GM18868 (cell line): ENCODE measurements around the gene OR51B2.
"Not testable (repeated sequence)": the region's sequence is repeated elsewhere in the genome, so short reads cannot be mapped to it uniquely, and the experiment has no call there.

ENCODE experiments used
- ATAC-seq: cut with Tn5 transposase; IDR thresholded peaks from one replicate; pipeline ENCODE4 v1.9.1; 2021; ENCODE audit warnings: mild to moderate bottlenecking, moderate library complexity; ENCODE audit not compliant: unreplicated experiment

OR51B2 gene, protein sequence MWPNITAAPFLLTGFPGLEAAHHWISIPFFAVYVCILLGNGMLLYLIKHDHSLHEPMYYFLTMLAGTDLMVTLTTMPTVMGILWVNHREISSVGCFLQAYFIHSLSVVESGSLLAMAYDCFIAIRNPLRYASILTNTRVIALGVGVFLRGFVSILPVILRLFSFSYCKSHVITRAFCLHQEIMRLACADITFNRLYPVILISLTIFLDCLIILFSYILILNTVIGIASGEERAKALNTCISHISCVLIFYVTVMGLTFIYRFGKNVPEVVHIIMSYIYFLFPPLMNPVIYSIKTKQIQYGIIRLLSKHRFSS

DNA sequence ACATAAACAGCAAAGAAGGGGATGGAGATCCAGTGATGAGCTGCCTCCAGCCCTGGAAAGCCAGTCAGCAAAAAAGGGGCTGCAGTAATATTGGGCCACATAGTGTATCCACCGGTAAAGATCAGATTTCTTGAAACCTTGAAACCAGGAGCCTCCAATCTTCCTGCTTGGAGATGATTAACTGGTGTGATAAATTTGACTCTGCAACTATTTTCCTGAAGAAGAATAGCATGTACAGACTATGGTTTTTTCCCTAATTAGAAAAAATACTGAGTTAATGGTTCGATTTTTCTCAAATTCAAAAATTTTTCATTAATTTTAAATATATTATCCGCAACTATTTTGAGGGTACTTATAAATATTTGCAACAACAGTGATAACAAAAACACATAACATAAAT, at the start of gene OR51B2:
TSS of gene OR51B2 (minus strand) at position 101 of the 400 bp plus-strand sequence. CDS start at position 101, 0 bp downstream.
- ATAC-seq = no peak

DNA sequence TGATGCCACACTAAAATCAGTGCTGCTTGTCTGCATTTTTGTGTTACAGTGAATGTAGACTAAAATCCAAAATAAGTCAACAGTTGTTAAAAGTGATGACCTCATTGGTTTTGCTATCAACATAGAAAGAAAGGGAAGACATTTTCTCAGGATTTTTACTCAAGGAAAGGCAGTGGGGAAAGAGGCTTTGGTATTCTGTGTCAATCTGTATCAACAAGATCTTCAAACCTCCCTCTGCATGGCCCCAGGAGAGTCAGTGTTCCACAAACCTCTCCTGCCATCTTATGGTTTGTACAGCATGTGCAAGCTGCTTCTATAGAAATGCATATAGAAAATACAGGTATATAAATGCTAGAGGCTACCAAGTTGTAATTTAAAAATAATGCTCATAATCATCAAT, 45.7 kb upstream of the OR51B2 start:
- no peak for ATAC-seq

DNA sequence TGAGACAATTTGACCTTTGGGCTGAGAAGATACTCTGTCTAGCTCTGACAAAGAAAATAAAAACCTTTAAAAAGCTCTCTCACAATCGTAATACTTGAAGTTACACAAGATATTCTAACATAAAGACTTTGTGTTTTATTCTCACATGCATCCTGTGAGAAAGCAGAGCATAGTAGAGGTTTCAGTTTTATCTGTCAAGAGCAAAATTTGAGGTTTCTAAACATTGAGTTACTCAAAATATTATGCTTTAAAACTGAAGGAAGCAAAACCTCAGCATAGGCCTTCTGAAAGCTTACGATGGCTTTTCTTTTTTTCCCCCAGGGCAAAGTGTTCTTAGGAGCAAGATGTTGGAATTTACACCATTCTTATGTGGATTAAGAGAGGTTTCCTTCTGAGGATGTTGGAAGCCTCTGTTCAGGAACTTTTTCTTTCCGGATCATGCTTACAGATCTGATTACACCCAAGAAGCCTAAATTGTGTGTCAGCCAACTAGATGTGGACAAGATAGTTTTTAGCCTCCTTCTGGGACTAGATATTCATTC, 44.5 kb upstream of the OR51B2 start:
- ATAC-seq = no peak

DNA sequence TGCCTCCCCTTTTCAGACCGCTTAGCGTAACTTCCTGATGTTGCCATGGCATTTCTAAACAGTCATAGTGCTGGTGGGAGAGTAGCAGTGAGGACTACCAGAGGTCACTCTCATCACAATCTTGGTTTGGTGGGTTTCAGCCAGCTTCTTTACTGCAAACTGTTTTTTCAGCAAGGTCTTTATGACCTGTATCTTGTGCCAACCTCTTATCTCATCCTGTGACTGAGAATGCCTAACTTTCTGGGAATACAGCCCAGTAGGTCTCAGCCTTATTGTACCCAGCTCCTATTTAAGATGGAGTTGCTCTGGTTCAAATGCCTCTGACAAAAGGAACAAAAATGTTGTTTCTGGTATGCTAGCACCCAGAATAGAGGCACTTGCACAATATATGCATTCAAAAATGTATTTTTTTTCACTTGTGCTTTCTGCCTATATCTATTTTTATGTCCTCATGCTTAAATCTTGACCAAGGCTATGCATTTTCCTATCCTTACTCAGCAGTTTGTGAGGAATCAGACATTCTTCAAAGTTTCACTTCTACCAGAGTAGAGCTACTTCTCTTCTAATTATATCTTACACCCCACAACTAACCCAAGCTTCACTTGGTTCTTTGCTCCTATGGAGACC, 43.5 kb upstream of the OR51B2 start:
- no peak for ATAC-seq

DNA sequence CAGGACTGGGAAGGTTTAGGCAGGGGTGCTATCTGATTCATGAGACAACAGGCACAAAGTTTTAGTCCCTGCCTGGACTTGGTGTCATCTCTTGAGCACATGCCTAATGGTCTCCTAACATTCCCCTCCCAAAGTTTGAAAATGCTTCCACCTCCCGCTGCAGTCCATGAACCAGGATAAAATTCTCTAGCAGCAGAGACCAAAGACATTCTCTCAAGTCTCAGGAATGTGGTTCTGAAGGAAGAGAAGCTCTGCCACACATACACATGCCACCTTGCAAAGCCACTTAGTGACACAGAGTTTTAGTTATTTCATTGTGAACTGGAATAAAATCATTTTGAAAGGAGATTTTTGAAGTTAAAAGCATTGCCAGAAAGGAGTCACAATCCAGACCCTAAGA, 42.8 kb upstream of the OR51B2 start:
- ATAC-seq = no peak

DNA sequence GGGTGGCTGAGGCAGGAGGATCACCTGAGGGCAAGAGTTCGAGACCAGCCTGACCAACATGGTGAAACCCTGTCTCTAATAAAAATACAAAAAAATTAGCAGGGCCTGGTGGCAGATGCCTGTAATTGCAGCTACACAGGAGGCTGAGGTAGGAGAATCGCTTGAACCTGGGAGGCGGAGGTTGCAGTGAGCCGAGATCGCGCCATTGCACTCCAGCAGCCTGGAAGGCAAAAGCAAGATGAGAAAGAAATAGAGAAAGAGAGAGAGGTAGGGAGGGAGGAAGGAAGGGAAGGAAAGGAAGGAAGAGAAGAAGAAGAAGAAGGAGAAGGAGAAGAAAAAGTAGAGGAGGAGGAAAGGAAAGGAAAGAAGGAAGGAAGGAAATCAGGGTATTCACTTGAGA, 42.3 kb upstream of the OR51B2 start:
- not testable (repeated sequence) for ATAC-seq

DNA sequence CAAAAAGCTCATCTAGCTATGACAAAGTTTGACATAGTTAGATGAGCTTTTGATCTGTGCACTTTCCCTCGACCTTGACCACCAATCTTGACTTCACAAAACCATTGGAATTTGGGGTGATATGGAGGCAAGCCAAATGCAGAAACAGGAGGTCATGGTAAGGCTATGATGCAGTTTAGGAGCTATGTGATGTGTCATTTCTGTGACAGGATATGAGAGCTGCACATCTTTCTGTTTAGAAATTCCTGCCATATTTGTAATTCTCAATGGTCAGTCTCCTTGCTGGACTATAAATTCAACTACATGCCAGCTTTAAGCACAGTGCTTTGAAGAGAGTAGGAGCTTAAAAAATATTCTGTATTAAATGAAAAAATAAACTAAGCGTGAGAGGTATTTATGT, 40.1 kb upstream of the OR51B2 start:
- no peak for ATAC-seq

DNA sequence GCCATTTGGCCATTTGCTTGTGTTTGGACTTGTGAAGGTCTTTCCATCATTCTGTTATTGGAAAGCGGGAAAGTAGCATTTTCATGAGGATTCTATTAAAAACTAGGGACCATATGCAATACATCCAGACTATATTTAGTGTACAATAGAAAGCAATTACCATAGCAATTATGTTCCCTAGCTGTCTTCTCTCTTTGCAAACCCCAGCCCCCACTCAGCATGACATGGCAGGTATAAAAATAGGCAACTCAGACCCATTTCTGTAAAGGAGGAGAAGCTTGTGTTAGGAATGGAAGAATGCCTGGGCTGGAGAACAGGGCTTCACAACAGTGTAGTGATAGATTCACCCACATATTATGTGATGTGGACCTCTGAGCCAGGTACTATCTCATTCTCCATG, 39.6 kb upstream of the OR51B2 start:
- no peak for ATAC-seq

DNA sequence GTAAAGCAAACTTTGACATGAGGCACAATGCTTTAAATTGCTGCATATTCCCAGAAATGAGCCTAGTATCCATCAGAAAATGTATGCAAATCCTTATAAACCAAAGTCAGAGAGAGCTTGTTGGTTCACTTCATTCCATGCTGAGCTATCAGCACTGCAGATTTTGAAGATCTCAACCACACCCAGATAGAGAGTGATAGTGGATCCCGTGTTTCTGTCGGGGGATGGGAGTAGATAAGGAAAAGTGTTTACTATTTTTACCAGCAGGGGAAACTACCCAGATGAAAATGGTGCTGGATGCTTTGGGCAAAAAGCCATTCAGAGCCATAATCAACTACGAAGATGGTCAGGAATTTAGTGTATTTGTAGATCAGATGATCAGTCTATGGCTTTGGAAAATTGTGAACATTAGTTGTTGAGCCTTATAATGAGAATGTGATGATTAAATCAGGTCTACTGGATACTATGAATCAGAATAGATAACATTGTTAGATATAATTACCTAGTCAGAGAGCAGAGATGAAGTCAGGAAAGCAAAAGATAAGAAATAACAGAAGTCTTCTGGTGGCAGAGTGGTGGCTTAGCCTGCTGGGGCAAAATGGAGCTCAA, 38.0 kb upstream of the OR51B2 start:
- ATAC-seq = no peak

DNA sequence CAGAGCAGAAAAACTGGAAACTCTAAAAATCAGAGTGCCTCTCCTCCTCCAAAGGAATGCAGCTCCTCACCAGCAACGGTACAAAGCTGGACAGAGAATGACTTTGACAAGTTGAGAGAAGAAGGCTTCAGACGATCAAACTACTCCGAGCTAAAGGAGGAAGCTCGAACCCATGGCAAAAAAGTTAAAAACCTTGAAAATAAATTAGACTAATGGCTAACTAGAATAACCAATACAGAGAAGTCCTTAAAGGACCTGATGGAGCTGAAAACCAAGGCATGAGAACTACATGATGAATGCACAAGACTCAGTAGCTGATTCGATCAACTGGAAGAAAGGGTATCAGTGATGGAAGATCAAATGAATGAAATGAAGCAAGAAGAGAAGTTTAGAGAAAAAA, 31.9 kb upstream of the OR51B2 start:
- not testable (repeated sequence) for ATAC-seq

DNA sequence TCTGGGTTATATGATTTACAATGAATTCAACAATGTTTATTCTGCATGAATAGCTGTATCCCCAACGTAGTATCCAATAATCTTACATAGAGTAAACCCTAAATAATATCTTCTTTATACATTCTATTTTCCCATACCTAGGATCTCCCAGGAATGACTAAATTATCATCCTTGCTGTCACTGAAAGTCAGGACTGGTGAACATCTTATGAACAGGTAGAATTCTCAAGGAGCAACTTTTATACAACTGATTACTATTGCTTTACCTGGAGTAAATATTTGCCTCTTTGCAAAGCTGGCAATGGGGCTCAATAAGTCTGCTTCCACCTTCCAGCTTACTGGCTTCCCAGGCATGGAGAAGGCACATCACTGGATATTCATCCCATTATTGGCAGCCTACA, 27.1 kb upstream of the OR51B2 start, which contains the start of gene OR51B6:
TSS of gene OR51B6 (plus strand) at position 301 of the 400 bp plus-strand sequence. CDS start at position 301, 0 bp downstream.
- no peak for ATAC-seq

DNA sequence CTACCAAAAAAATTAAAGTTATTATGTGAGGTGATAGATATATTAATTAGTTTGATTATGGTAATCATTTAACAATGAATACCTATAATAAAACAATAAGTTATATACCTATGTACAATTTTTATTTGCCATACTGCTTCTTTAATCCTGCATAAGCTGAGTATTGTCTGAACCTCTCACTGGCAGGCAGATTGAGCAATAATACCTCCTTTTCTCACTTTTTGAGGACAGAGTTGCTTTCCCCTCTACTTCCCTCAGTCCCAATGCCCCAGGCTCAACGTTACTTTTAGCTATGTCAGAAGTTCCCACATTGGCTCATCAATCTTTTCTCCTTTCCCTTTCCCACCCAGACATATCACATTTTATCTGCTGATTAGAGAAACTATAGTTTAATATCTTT, 25.5 kb upstream of the OR51B2 start:
- ATAC-seq = no peak

DNA sequence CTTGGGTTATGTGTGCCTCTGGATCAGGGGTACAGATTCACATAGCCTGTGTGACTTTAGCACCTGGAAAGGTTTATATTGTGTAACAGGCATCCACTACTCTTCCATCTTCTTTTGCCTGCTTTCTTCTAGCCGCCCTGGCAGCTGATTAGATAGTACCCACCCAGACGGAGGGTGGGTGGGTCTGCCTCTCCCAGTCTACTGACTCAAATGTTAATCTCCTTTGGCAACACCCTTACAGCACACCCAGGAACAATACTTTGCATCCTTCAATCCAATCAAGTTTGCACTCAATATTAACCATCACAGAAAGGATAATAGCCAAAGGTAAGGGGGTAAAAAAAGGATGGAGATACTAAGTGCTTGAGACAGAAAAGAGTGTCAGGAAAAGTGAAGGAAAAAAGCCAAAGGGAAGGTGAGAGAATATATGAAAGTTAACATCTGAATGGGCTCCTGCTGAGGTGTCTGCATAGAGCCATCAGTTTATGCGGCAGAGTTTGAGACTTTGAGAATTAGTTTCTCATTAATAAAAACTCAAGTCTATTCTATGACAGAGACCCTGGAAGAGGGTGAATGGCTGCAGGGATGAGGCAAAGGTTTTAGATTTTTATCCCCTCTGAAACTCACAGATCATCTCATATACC, 24.6 kb upstream of the OR51B2 start:
- ATAC-seq = no peak

DNA sequence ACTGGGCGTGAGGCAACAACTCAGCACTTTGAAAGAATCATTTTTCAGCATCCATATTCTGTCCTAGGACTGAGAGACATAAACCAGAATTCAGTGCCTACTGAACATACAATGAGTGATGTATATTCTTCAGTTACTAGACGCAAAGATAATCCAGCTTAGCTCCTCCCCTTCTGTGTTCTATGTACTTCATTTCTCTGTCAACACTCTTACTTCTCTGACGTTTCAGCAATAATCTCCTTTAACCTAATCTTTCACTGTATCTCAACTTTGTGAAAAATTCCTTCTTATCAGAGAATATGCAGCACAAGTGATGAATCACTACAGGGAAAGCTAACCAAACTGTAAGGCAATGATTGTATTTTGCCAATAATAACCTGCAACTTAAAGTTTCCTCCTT, 21.7 kb upstream of the OR51B2 start:
- ATAC-seq = no peak

DNA sequence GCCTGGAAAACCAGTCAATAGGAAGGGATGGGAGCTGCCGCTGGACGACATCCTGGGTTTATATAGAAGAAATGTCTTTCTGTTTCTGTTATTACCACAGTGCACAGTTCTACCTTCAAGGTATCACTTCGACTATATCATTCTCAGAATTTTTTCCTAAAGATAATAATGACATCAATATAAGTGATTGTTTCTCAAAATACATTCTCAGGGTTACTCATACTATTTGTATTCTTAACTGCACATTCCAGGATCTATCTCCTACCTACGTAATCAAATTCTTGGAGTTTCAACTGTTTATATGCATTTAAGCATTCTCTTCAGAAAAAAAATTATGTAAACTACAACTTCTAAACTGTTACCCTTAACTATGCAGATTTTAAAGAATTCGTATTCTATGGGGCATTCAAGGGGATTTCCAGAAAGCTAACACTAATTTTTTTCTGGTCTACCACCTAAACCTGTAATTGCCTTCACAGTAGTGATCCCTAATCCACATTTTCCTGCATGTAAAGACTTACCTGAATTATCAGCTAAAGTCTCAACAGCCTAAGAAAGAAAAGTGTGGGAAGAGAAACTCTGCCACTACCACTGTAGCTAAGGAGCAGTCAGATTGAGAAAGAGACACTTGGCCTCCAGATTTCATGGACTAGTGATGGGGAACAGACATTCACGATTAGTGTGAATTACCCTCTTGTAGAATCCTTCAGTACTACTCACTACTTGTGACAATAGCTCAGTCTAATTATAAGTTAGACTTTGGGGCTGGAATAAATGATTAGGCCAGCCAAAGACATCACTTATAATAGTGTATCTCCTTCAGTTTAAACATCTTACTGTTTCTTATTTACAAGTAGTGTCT, 19.6 kb upstream of the OR51B2 start, which contains the start of gene OR51B5:
TSS of gene OR51B5 (minus strand) at position 51 of the 862 bp plus-strand sequence. CDS start at position 51, 0 bp downstream.
- no peak for ATAC-seq

DNA sequence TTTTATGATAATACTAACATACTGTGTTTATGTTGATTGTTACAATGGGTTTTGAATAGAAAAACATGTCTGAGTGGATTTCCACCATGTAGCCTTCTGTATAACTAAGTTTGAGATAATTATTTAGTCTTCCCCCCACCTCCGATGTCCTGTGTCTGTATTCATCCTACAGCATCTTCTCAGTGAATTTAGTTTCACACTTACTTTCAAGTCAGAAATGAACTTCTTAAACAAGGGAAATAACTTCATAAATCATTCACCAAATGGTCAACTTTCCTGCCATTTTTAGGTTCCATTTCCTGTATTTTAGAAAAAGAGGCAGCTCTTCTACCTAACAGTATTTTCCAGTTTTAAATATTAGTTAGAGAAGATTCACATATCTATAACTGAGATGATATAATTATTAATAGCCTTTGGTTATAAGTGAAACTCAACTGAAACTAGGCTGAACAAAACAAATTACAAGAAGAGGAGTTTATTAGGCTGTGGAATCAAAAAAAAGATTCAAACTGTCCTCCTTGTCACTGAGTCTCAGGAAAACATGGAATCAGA, 15.8 kb upstream of the OR51B2 start:
- no peak for ATAC-seq

DNA sequence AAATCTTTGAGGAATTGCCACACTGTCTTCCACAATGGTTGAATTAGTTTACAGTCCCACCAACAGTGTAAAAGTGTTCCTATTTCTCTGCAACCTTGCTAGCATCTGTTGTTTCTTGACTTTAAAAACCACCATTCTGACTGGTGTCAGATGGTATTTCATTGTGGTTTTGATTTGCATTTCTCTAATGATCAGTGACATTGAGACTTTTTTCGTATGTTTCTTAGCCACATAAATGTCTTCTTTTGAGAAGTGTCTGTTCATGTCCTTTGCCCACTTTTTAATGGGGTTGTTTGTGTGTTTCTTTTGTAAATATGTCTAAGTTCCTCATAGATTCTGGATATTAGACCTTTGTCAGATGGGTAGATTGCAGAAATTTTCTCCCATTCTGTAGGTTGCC, 13.2 kb upstream of the OR51B2 start:
- not testable (repeated sequence) for ATAC-seq

DNA sequence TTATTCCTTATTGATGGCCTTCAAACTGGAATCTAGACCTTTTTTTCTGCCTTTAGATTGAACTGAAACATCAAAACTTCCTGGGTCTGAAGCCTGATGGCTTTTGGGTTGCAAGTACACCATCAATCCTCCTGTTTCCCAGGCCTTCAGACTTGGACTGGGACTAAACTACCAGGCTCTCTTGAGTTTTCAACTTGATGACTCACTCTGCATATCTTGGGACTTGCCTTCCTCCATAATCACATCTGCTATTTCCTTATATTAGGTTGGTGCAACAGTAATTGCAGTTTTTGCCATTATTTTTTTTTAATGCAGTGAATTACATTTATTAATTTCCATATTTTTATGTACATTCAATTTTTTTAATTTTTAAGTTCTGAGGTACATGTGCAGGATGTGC, 12.2 kb upstream of the OR51B2 start:
- no peak for ATAC-seq

DNA sequence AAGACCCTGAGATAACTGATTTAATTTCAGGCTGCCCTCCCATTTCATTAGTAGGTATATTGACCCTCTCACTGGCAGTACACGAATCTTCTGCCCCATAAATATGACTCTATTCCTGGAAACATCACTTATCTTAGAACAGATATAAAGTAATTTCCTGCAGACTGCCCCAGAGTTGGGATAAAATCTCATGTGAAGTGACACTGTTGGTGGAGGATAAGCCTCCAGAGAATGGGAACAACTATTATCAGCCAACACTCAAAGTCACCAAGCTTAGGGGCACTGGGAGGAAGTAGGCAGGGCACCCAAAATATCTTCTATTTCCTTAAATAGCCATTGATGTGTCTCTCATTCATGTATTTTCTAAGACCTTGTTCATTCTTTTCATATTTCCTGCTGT, 11.1 kb upstream of the OR51B2 start:
- no peak for ATAC-seq

DNA sequence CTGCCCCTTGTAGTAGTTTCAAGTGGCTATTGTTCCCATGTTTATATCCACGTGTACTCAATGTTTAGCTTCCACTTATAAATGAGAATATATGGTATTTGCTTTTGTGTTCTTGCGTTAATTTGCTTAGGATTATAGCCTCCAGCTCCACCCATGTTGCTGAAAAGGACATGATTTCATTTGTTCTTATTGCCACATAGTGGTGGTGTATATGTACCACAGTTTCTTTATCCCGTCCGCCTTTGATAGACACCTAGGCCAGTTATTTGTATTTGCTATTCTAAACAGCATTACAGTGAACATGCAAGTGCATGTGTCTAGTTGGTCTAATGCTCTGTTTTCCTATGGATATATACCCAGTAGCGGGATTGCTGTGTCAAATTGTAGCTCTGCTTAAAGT, 6.8 kb downstream of the OR51B2 start:
- no peak for ATAC-seq
